ENCODE results near the gene HSPB6.

DNA sequence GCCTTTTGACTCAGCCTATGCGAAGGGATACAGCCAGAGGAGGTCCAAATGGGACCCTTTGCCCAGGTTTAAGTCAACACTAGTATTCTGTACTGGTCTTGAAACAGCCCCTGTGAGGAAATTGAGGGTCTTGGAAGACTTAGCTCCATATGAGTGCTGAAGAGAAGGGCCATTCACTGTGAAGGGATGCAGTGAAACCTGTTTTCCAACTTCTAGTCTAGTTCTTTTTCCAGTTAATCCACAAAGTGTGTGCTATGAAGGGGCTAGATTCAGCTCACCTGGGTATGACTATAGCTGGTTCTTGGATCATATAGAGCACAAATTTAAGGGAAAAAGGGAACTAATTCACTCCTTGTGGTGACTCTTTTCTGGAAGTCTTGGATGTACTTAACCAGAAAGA, 48.4 kb downstream of the HSPB6 start:
- TF ChIP-seq, protein P1, sequence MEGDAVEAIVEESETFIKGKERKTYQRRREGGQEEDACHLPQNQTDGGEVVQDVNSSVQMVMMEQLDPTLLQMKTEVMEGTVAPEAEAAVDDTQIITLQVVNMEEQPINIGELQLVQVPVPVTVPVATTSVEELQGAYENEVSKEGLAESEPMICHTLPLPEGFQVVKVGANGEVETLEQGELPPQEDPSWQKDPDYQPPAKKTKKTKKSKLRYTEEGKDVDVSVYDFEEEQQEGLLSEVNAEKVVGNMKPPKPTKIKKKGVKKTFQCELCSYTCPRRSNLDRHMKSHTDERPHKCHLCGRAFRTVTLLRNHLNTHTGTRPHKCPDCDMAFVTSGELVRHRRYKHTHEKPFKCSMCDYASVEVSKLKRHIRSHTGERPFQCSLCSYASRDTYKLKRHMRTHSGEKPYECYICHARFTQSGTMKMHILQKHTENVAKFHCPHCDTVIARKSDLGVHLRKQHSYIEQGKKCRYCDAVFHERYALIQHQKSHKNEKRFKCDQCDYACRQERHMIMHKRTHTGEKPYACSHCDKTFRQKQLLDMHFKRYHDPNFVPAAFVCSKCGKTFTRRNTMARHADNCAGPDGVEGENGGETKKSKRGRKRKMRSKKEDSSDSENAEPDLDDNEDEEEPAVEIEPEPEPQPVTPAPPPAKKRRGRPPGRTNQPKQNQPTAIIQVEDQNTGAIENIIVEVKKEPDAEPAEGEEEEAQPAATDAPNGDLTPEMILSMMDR (IDR thresholded peaks at IDR 0.05; ENCODE audit: borderline replicate concordance, extremely low read depth, low read length, poor library complexity, severe bottlenecking), result no peak
- TF ChIP-seq EZH2 (IDR thresholded peaks at IDR 0.05; ENCODE audit: borderline replicate concordance, low read depth, low read length, severe bottlenecking), result no peak

Data from DND-41 (cell line).